ENCODE measurements around the gene USP34.

Gene USP34

DNA sequence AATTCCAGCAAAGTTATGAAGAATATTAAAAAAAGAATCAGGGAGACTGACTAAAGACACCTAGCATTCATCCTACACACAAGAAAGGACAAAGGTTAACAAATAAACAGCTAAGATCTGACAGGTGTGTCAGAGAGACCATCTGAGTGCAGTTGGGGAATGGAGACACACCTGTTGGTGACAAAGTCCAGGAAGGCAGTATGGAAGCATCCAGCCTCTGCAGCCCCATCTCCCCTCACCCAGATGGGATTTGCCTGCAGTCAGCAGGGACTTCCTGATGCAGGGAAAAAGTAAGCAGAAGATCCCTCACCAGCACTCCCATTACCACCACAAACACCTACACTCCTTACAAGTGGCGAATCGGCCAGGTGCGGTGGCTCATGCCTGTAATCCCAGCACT lies 37.9 kb downstream of the USP34 start:
- DNase-seq, result no peak
- no peak overlapping the region for H3K9ac ChIP-seq (ENCODE audit: low read length)
- no peaks in the 10 kb centered on the region for H3F3A ChIP-seq (ENCODE audit: insufficient read depth, low read length)
- peaks cover 98% of the 10 kb centered on the region for H3K79me2 ChIP-seq (ENCODE audit: low read length)
- H3K9me2 ChIP-seq (replicated peaks; ENCODE audit: insufficient read depth, low read length), result no peaks in the 10 kb centered on the region
- H3K4me3 ChIP-seq (ENCODE audit: low read length), result no peak overlapping the region
- H4K20me1 ChIP-seq (ENCODE audit: insufficient read depth, low read length), result peaks cover 35% of the 10 kb centered on the region
- no peak for TF ChIP-seq EZH2 (optimal IDR thresholded peaks at IDR 0.05; ENCODE audit: low read depth, low read length)
- TF ChIP-seq EZH2phosphoT487 (IDR thresholded peaks at IDR 0.05; ENCODE audit: low read length), result no peak
- TF ChIP-seq, protein P1, sequence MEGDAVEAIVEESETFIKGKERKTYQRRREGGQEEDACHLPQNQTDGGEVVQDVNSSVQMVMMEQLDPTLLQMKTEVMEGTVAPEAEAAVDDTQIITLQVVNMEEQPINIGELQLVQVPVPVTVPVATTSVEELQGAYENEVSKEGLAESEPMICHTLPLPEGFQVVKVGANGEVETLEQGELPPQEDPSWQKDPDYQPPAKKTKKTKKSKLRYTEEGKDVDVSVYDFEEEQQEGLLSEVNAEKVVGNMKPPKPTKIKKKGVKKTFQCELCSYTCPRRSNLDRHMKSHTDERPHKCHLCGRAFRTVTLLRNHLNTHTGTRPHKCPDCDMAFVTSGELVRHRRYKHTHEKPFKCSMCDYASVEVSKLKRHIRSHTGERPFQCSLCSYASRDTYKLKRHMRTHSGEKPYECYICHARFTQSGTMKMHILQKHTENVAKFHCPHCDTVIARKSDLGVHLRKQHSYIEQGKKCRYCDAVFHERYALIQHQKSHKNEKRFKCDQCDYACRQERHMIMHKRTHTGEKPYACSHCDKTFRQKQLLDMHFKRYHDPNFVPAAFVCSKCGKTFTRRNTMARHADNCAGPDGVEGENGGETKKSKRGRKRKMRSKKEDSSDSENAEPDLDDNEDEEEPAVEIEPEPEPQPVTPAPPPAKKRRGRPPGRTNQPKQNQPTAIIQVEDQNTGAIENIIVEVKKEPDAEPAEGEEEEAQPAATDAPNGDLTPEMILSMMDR (IDR thresholded peaks at IDR 0.05; ENCODE audit: low read length), result no peak
- H3K36me3 ChIP-seq (replicated peaks; ENCODE audit: insufficient read depth, low read length), result no peaks in the 10 kb centered on the region
- no peak overlapping the region for H3K4me2 ChIP-seq (ENCODE audit: low read depth, low read length)
- 0 out of 2 replicates have a peak, but pooled peaks cover 4% of the 10 kb centered on the region for H3K4me1 ChIP-seq (ENCODE audit: low read length)
- no peaks in the 10 kb centered on the region for H3K27me3 ChIP-seq (replicated peaks; ENCODE audit: insufficient read depth, low read length)
- no peak overlapping the region for H3K27ac ChIP-seq (ENCODE audit: low read length)
- H3K9me3 ChIP-seq (replicated peaks; ENCODE audit: insufficient read depth, low read length), result no peaks in the 10 kb centered on the region
- no peak overlapping the region for H2AFZ ChIP-seq (ENCODE audit: low read length)

DNA sequence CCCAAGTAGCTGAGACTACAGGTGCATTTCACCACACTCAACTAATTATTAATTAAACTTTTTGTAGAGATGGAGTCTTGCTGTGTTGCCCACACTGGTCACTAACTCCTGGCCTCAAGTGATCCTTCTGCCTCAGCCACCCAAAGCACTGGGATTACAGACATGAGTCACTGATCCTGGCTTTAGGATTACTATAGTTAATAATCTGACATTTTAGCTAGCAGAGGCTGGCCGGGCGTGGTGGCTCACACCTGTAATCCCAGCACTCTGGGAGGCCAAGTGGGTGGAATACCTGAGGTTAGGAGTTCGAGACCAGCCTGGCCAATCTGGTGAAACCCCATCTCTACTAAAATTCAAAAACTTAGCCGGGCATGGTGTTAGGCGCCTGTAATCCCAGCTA lies 39.5 kb downstream of the USP34 start:
- Histone ChIP-seq H3K27ac (ENCODE audit: low read length) (no peak overlapping the region), H3K9me2 (replicated peaks; ENCODE audit: insufficient read depth, low read length) (no peaks in the 10 kb centered on the region), H2AFZ (ENCODE audit: low read length) (no peak overlapping the region), H3K9me3 (replicated peaks; ENCODE audit: insufficient read depth, low read length) (no peaks in the 10 kb centered on the region), H3K4me2 (ENCODE audit: low read depth, low read length) (no peak overlapping the region), H4K20me1 (ENCODE audit: insufficient read depth, low read length) (peaks cover 31% of the 10 kb centered on the region), H3F3A (ENCODE audit: insufficient read depth, low read length) (peaks cover 5% of the 10 kb centered on the region), H3K36me3 (replicated peaks; ENCODE audit: insufficient read depth, low read length) (no peaks in the 10 kb centered on the region), H3K4me3 (ENCODE audit: low read length) (no peak overlapping the region), H3K27me3 (replicated peaks; ENCODE audit: insufficient read depth, low read length) (no peaks in the 10 kb centered on the region), H3K9ac (ENCODE audit: low read length) (no peak overlapping the region), H3K79me2 (ENCODE audit: low read length) (peaks cover 99% of the 10 kb centered on the region), H3K4me1 (ENCODE audit: low read length) (peaks cover 8% of the 10 kb centered on the region)
- TF ChIP-seq EZH2phosphoT487 (IDR thresholded peaks at IDR 0.05; ENCODE audit: low read length) (no peak), EZH2 (optimal IDR thresholded peaks at IDR 0.05; ENCODE audit: low read depth, low read length) (no peak)
- TF ChIP-seq, protein P1 (IDR thresholded peaks at IDR 0.05; ENCODE audit: low read length), result no peak
- no peak for DNase-seq

DNA sequence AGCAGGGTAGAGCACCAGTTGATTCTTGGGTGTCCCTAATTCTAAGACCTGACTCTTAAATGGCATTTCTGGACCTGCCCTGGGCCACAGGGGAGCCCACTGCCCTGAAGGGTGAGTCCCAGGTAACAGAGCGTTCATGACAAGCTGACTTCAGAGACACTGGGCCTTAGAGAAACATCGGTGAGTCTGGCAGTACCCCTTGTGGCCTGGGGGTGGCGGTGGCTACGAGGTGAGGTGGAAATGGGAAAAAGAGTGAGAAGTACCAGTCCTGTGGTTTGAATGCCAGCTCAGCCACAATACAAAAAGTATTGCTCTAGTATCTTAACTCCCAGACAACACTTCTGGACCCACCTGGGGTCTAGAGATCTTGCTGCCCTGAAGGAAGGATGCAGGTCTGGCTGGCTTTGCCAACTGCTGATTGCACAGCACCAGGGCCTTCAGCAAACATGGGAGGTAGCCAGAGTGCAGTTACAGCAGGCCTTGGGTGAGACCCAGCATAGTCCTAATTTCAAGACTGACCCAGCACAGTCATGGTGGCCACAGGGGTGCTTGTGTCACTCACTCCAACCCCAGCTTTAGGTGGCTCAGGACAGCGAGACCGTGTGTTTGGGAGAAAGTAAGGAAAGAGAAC lies 44.5 kb downstream of the USP34 start:
- H3K27ac ChIP-seq (ENCODE audit: low read length), result peak overlapping the region; percentile 16; the same call in 1 of the 2 replicates

More for the DNA sequence above, 44.5 kb downstream of the USP34 start:
- H3K4me2 ChIP-seq (ENCODE audit: low read depth, low read length), result no peak overlapping the region
- no peak overlapping the region for H3K9ac ChIP-seq (ENCODE audit: low read length)
- no peaks in the 10 kb centered on the region for H3K27me3 ChIP-seq (replicated peaks; ENCODE audit: insufficient read depth, low read length)
- H3K9me3 ChIP-seq (replicated peaks; ENCODE audit: insufficient read depth, low read length), result no peaks in the 10 kb centered on the region
- TF ChIP-seq EZH2phosphoT487 (IDR thresholded peaks at IDR 0.05; ENCODE audit: low read length) (no peak), EZH2 (optimal IDR thresholded peaks at IDR 0.05; ENCODE audit: low read depth, low read length) (no peak)
- TF ChIP-seq, protein P1 (IDR thresholded peaks at IDR 0.05; ENCODE audit: low read length), result peak; percentile 86
- no peaks in the 10 kb centered on the region for H3K9me2 ChIP-seq (replicated peaks; ENCODE audit: insufficient read depth, low read length)
- H4K20me1 ChIP-seq (ENCODE audit: insufficient read depth, low read length), result peaks cover 33% of the 10 kb centered on the region
- H3K79me2 ChIP-seq (ENCODE audit: low read length), result peaks cover 99% of the 10 kb centered on the region
- no peak overlapping the region for H3K4me3 ChIP-seq (ENCODE audit: low read length)
- peaks cover 5% of the 10 kb centered on the region for H3F3A ChIP-seq (ENCODE audit: insufficient read depth, low read length)
- H2AFZ ChIP-seq (ENCODE audit: low read length), result no peak overlapping the region
- peak; percentile 84 for DNase-seq
- peaks cover 10% of the 10 kb centered on the region for H3K4me1 ChIP-seq (ENCODE audit: low read length)
- no peaks in the 10 kb centered on the region for H3K36me3 ChIP-seq (replicated peaks; ENCODE audit: insufficient read depth, low read length)

Data from MM.1S (cell line).